ENCODE data around the gene MNX1. TPM values are rescaled to one million over a fixed set of nuclear protein-coding genes. Genes with fewer than 3 reads are reported as not detected.

MNX1 gene
- total RNA-seq, 1 donor from 2014 or later: 0.17 TPM

GRCh38 chr7:157017149-157017548 is 6.7 kb upstream of the MNX1 start:
- intact Hi-C loops (cut with micrococcal nuclease): loop anchor here (5.0 kb wide), 2 partner anchors 665 to 1210 kb away; no protein-coding TSS in a partner anchor

GRCh38 chr7:157016352-157017041 is 6.0 kb upstream of the MNX1 start:
- intact Hi-C loops (cut with micrococcal nuclease): loop anchor here (5.0 kb wide), 2 partner anchors 666 to 1209 kb away; no protein-coding TSS in a partner anchor

- intact Hi-C loops (cut with micrococcal nuclease): loop anchor here (5.0 kb wide), 2 partner anchors 666 to 1209 kb away; no protein-coding TSS in a partner anchor
Observed at GRCh38 chr7:157016024-157016351, 5.5 kb upstream of the MNX1 start.

- intact Hi-C loops (cut with micrococcal nuclease): loop anchor here (5.0 kb wide), 2 partner anchors 667 to 1208 kb away; no protein-coding TSS in a partner anchor
Observed at GRCh38 chr7:157014635-157015555, 4.4 kb upstream of the MNX1 start.

GRCh38 chr7:157013602-157014549 is 3.4 kb upstream of the MNX1 start:
- intact Hi-C loops (cut with micrococcal nuclease): no loop called here

- intact Hi-C loops (cut with micrococcal nuclease): no loop called here
Observed at GRCh38 chr7:157013101-157013500, 2.6 kb upstream of the MNX1 start.

- intact Hi-C loops (cut with micrococcal nuclease): no loop called here
Observed at GRCh38 chr7:157012113-157012547, 1.7 kb upstream of the MNX1 start.

- intact Hi-C loops (cut with micrococcal nuclease): no loop called here
Observed at GRCh38 chr7:157011333-157012112, 1.1 kb upstream of the MNX1 start.

GRCh38 chr7:157009778-157010587 is 480 bp downstream of the MNX1 start:
- intact Hi-C loops (cut with micrococcal nuclease): loop anchor here (5.0 kb wide), 3 partner anchors 677 to 1633 kb away; no protein-coding TSS in a partner anchor

GRCh38 chr7:157009170-157009777 is 1.2 kb downstream of the MNX1 start:
- intact Hi-C loops (cut with micrococcal nuclease): loop anchor here (5.0 kb wide), 3 partner anchors 678 to 1632 kb away; no protein-coding TSS in a partner anchor

- intact Hi-C loops (cut with micrococcal nuclease): loop anchor here (5.0 kb wide), 3 partner anchors 679 to 1631 kb away; no protein-coding TSS in a partner anchor
Observed at GRCh38 chr7:157008206-157009169, 2.0 kb downstream of the MNX1 start.

- intact Hi-C loops (cut with micrococcal nuclease): loop anchor here (5.0 kb wide), 3 partner anchors 680 to 1630 kb away; no protein-coding TSS in a partner anchor
Observed at GRCh38 chr7:157007470-157008066, 2.9 kb downstream of the MNX1 start.

- intact Hi-C loops (cut with micrococcal nuclease): loop anchor here (5.0 kb wide), 3 partner anchors 680 to 1630 kb away; no protein-coding TSS in a partner anchor
Observed at GRCh38 chr7:157006829-157007469, 3.5 kb downstream of the MNX1 start.

- intact Hi-C loops (cut with micrococcal nuclease): loop anchor here (5.0 kb wide), 3 partner anchors 681 to 1629 kb away; no protein-coding TSS in a partner anchor
Observed at GRCh38 chr7:157006205-157006747, 4.2 kb downstream of the MNX1 start.

GRCh38 chr7:157005456-157006204 is 4.8 kb downstream of the MNX1 start:
- intact Hi-C loops (cut with micrococcal nuclease): loop anchor here (1.0 to 5.0 kb wide), 6 partner anchors 13 to 1628 kb away; no protein-coding TSS in a partner anchor
